ENCODE results near the gene DENND11. TPM values are rescaled to one million over a fixed set of nuclear protein-coding genes. Genes with fewer than 3 reads are reported as not detected.

Gene DENND11
- total RNA-seq, 3 donors from 2014 or later (not counting 1 experiment from before 2014, with no cell fraction given) = 28.9 to 57.0 (median 47.6) TPM

DNA sequence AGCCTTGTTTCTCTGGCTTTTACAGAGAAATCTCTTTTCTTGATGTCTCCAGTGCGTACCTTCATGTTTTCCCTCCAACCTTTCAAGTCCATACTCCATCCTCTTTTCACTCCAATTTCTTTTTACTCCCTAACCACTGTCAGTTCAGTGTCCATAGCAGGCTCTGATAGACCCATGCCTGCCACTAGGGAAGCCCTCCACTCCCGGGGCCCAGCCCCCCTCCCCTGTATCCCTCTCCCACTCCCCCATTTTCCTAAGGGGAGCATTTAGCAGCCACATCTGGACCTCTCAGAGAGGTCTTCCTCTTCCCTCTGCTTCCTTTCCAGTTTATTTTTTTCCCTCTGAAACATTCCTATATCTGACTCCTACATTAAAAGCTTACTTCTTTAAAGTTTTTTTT lies 33.1 kb downstream of the DENND11 start:
- H3K4me1 ChIP-seq (ENCODE audit: control insufficient read depth, insufficient read depth, low read length) = peaks cover 5% of the 10 kb centered on the region
- ATAC-seq = no peak
- WGBS (ENCODE audit: insufficient coverage) = 92% methylated on average over 2 of the region's 2 CpGs
- H3K27me3 Mint-ChIP-seq (ENCODE audit: low read depth in 2 of 2) = no peaks in the 10 kb centered on the region
- H3K9me3 Mint-ChIP-seq = no peaks in the 10 kb centered on the region
- peaks cover 33% of the 10 kb centered on the region for H3K36me3 ChIP-seq (ENCODE audit: control insufficient read depth, insufficient read depth, low read length)
- H3K4me1 Mint-ChIP-seq = peaks cover 0 to 7% of the 10 kb centered on the region in 2 donors
- no peak overlapping the region for H3K27ac ChIP-seq (ENCODE audit: low read length)
- no peak for DNase-seq
- no peak overlapping the region for H3K4me3 ChIP-seq (ENCODE audit: low read length)
- H3K36me3 Mint-ChIP-seq = no peaks in the 10 kb centered on the region
- no peaks in the 10 kb centered on the region for H3K27me3 ChIP-seq (ENCODE audit: control insufficient read depth, insufficient read depth, low read length)
- H3K9me3 ChIP-seq (ENCODE audit: control insufficient read depth, insufficient read depth, low read length) = no peaks in the 10 kb centered on the region
- intact Hi-C loops (cut with micrococcal nuclease) = no loop called here
- no peak overlapping the region for H3K4me3 Mint-ChIP-seq
- TF ChIP-seq, protein P1, sequence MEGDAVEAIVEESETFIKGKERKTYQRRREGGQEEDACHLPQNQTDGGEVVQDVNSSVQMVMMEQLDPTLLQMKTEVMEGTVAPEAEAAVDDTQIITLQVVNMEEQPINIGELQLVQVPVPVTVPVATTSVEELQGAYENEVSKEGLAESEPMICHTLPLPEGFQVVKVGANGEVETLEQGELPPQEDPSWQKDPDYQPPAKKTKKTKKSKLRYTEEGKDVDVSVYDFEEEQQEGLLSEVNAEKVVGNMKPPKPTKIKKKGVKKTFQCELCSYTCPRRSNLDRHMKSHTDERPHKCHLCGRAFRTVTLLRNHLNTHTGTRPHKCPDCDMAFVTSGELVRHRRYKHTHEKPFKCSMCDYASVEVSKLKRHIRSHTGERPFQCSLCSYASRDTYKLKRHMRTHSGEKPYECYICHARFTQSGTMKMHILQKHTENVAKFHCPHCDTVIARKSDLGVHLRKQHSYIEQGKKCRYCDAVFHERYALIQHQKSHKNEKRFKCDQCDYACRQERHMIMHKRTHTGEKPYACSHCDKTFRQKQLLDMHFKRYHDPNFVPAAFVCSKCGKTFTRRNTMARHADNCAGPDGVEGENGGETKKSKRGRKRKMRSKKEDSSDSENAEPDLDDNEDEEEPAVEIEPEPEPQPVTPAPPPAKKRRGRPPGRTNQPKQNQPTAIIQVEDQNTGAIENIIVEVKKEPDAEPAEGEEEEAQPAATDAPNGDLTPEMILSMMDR (IDR thresholded peaks at IDR 0.05) = no peak
- no peak overlapping the region for H3K27ac Mint-ChIP-seq

DNA sequence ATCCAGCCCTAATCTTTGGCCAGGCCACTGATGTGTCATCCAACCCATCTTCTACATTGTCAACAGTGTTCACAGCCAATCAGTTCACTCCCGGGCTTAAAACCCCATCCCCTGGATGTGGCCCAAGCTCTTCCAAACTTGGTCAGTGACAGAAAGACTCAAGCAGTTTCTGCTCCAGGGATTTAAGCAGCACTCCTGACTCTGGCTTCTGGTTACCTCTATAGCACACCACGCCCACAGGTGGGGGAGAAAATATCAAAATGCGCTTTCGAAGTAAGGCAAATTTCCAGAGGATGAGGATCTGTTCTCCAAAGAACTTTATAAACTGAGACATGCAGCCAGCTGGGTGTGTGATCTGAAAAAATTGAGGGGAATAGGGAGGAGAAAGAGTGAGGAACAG lies 35.9 kb downstream of the DENND11 start:
- no peaks in the 10 kb centered on the region for H3K27me3 Mint-ChIP-seq (ENCODE audit: low read depth in 2 of 2)
- no peaks in the 10 kb centered on the region for H3K36me3 Mint-ChIP-seq
- no peak overlapping the region for H3K4me3 Mint-ChIP-seq
- H3K4me1 ChIP-seq (ENCODE audit: control insufficient read depth, insufficient read depth, low read length) = peaks cover 12% of the 10 kb centered on the region
- peaks cover 32% of the 10 kb centered on the region for H3K36me3 ChIP-seq (ENCODE audit: control insufficient read depth, insufficient read depth, low read length)
- H3K4me3 ChIP-seq (ENCODE audit: low read length) = no peak overlapping the region
- H3K9me3 ChIP-seq (ENCODE audit: control insufficient read depth, insufficient read depth, low read length) = no peaks in the 10 kb centered on the region
- DNase-seq (no peak), ATAC-seq (no peak)
- H3K27ac Mint-ChIP-seq = peak overlapping the region; percentile 39 to 61
- WGBS (ENCODE audit: insufficient coverage) = 99% methylated on average over 4 of the region's 4 CpGs
- TF ChIP-seq, protein P1 (IDR thresholded peaks at IDR 0.05) = no peak
- intact Hi-C loops (cut with micrococcal nuclease) = no loop called here
- H3K27ac ChIP-seq (ENCODE audit: low read length) = no peak overlapping the region
- no peaks in the 10 kb centered on the region for H3K27me3 ChIP-seq (ENCODE audit: control insufficient read depth, insufficient read depth, low read length)
- H3K4me1 Mint-ChIP-seq = peaks cover 7 to 9% of the 10 kb centered on the region in 2 donors
- H3K9me3 Mint-ChIP-seq = no peaks in the 10 kb centered on the region

DNA sequence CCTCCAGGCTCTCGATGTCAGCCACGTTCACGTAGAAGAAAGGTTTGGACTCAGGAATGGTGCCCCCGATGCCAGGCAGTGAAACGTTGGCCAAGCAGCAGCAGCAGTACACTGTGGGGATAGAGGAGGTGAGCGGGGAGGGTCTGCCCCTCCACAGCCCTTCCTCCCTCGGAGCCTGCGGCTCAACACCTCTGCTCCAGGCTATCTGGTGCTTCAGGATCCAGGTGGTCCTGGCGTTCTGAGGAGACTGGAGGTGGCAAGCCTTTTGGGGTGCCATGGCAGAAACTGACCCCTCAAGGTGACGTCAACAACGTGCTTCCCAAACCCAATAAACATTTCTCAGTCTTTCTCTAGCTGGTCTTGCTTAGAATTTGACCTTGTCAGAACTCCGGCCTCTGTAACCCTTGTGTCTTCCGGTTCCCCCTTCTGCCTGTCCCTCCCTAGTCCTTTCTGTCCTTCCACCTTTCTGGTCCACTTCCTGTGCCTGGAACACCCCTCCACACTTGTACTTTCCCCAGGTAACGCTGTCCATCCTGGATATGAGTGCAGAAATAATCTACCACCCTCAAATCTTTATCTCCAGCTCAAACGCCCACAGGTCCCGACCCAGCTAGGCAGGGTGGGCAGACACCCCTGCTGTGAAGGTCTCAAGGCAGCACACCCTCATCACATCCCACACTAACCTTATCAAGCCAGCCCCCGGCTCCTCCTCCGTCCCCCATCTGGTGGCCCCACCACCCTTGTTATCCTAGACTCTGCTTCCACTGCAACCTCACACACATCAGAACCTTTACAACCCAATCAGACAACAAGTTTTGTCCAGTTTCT lies 36.5 kb downstream of the DENND11 start:
- Histone ChIP-seq H3K9me3 (ENCODE audit: control insufficient read depth, insufficient read depth, low read length) (no peaks in the 10 kb centered on the region), H3K36me3 (ENCODE audit: control insufficient read depth, insufficient read depth, low read length) (peaks cover 25% of the 10 kb centered on the region), H3K4me3 (ENCODE audit: low read length) (no peak overlapping the region), H3K4me1 (ENCODE audit: control insufficient read depth, insufficient read depth, low read length) (peaks cover 12% of the 10 kb centered on the region), H3K27ac (ENCODE audit: low read length) (no peak overlapping the region), H3K27me3 (ENCODE audit: control insufficient read depth, insufficient read depth, low read length) (no peaks in the 10 kb centered on the region)
- 96% methylated on average over 18 of the region's 18 CpGs for WGBS (ENCODE audit: insufficient coverage)
- TF ChIP-seq, protein P1 (IDR thresholded peaks at IDR 0.05) = no peak
- no peaks in the 10 kb centered on the region for H3K9me3 Mint-ChIP-seq
- H3K4me1 Mint-ChIP-seq = peaks cover 7 to 9% of the 10 kb centered on the region in 2 donors
- DNase-seq (no peak), ATAC-seq (no peak)
- intact Hi-C loops (cut with micrococcal nuclease) = no loop called here
- H3K27me3 Mint-ChIP-seq (ENCODE audit: low read depth in 2 of 2) = no peaks in the 10 kb centered on the region
- H3K36me3 Mint-ChIP-seq = no peaks in the 10 kb centered on the region
- no peak overlapping the region for H3K4me3 Mint-ChIP-seq
- peak overlapping the region; percentile 39 to 61 for H3K27ac Mint-ChIP-seq

Data from natural killer cell (primary cell).